ENCODE results near the gene ZP3. TPM values are rescaled to one million over a fixed set of nuclear protein-coding genes. Genes with fewer than 3 reads are reported as not detected.
A peak's percentile ranks its signal among the peaks of the same experiment; 100 is the strongest.
"Not testable (repeated sequence)": the region's sequence is repeated elsewhere in the genome, so short reads cannot be mapped to it uniquely, and the experiment has no call there.

The ZP3 gene
- total RNA-seq, 2 experiments from 2014 or later, result 1.0 to 1.1 TPM

GRCh38 chr7:76411626-76412025 lies 13.1 kb upstream of the ZP3 start:
- Mint-ChIP-seq H3K4me3 (no peak overlapping the region), H3K9me3 (no peaks in the 10 kb centered on the region), H3K27ac (no peak overlapping the region), H3K27me3 (peaks cover 2% of the 10 kb centered on the region), H3K36me3 (ENCODE audit: low read depth) (no peaks in the 10 kb centered on the region), H3K4me1 (no peaks in the 10 kb centered on the region)
- DNase-seq, result no peak
- ChIA-PET POLR2A (no interaction called here), CTCF (interaction anchor here (1.1 kb wide), 1 partner anchor 13 kb away, joined by 3 read pairs; the partner anchor contains the start of gene ZP3)

- Mint-ChIP-seq H3K4me1 (no peaks in the 10 kb centered on the region), H3K36me3 (ENCODE audit: low read depth) (no peaks in the 10 kb centered on the region), H3K27me3 (peaks cover 2% of the 10 kb centered on the region), H3K4me3 (no peak overlapping the region), H3K27ac (no peak overlapping the region), H3K9me3 (no peaks in the 10 kb centered on the region)
- ChIA-PET POLR2A (no interaction called here), CTCF (no interaction called here)
- no peak for DNase-seq
Measured at GRCh38 chr7:76412249-76412648, 12.5 kb upstream of the ZP3 start.

GRCh38 chr7:76417654-76418310 lies 7.0 kb upstream of the ZP3 start:
- H3K36me3 Mint-ChIP-seq (ENCODE audit: low read depth); H3K27me3 Mint-ChIP-seq; H3K4me1 Mint-ChIP-seq; H3K27ac Mint-ChIP-seq; DNase-seq; POLR2A ChIA-PET; H3K9me3 Mint-ChIP-seq; H3K4me3 Mint-ChIP-seq: not testable (repeated sequence)
- CTCF ChIA-PET, result interaction anchor here (0.6 kb wide), 1 partner anchor 914 kb away, joined by 4 read pairs; no protein-coding TSS in a partner anchor

GRCh38 chr7:76421097-76421496 lies 3.7 kb upstream of the ZP3 start:
- H3K4me3 Mint-ChIP-seq; H3K27ac Mint-ChIP-seq; DNase-seq; H3K9me3 Mint-ChIP-seq; H3K36me3 Mint-ChIP-seq (ENCODE audit: low read depth); POLR2A ChIA-PET: not testable (repeated sequence)
- peaks cover 15% of the 10 kb centered on the region for H3K27me3 Mint-ChIP-seq
- peaks cover 19% of the 10 kb centered on the region for H3K4me1 Mint-ChIP-seq
- CTCF ChIA-PET, result interaction anchor here (0.6 kb wide), 1 partner anchor 63 kb away, joined by 3 read pairs; the partner anchor contains the start of gene YWHAG

GRCh38 chr7:76423666-76424412 lies 911 bp upstream of the ZP3 start:
- Mint-ChIP-seq H3K9me3 (no peaks in the 10 kb centered on the region), H3K4me1 (peaks cover 19% of the 10 kb centered on the region), H3K27ac (peak overlapping the region; percentile 73), H3K36me3 (ENCODE audit: low read depth) (no peaks in the 10 kb centered on the region), H3K27me3 (peaks cover 15% of the 10 kb centered on the region), H3K4me3 (no peak overlapping the region)
- ChIA-PET CTCF (interaction anchor here (0.6 to 2.9 kb wide), 4 partner anchors 12 to 1744 kb away, joined by 3 to 8 read pairs (median 3); no protein-coding TSS in a partner anchor), POLR2A (no interaction called here)
- no peak for DNase-seq

- POLR2A ChIA-PET, result no interaction called here
- no peaks in the 10 kb centered on the region for H3K36me3 Mint-ChIP-seq (ENCODE audit: low read depth)
- CTCF ChIA-PET, result interaction anchor here (1.0 to 2.9 kb wide), 4 partner anchors 12 to 25 kb away, joined by 3 to 8 read pairs (median 3); no protein-coding TSS in a partner anchor
Measured at GRCh38 chr7:76425156-76425555, 406 bp downstream of the ZP3 start.

GRCh38 chr7:76425558-76425957 lies 808 bp downstream of the ZP3 start:
- H3K27ac Mint-ChIP-seq; DNase-seq; H3K9me3 Mint-ChIP-seq; POLR2A ChIA-PET; H3K27me3 Mint-ChIP-seq; H3K36me3 Mint-ChIP-seq (ENCODE audit: low read depth); H3K4me3 Mint-ChIP-seq: not testable (repeated sequence)
- H3K4me1 Mint-ChIP-seq, result peaks cover 13% of the 10 kb centered on the region
- CTCF ChIA-PET, result interaction anchor here (1.0 kb wide), 1 partner anchor 12 kb away, joined by 3 read pairs; no protein-coding TSS in a partner anchor

More at GRCh38 chr7:76425156-76425555, 406 bp downstream of the ZP3 start:
- Mint-ChIP-seq H3K27ac (peak overlapping the region; percentile 9), H3K27me3 (peaks cover 13% of the 10 kb centered on the region), H3K9me3 (no peaks in the 10 kb centered on the region), H3K4me3 (no peak overlapping the region), H3K4me1 (peaks cover 13% of the 10 kb centered on the region)
- no peak for DNase-seq

- peaks cover 13% of the 10 kb centered on the region for H3K4me1 Mint-ChIP-seq
- H3K4me3 Mint-ChIP-seq, result no peak overlapping the region
- peaks cover 9% of the 10 kb centered on the region for H3K27me3 Mint-ChIP-seq
- CTCF ChIA-PET, result no interaction called here
- DNase-seq, result no peak
- H3K27ac Mint-ChIP-seq, result no peak overlapping the region
- H3K9me3 Mint-ChIP-seq, result no peaks in the 10 kb centered on the region
- H3K36me3 Mint-ChIP-seq (ENCODE audit: low read depth), result no peaks in the 10 kb centered on the region
- POLR2A ChIA-PET, result interaction anchor here (1.1 kb wide), 1 partner anchor 32 kb away, joined by 3 read pairs; no protein-coding TSS in a partner anchor
Measured at GRCh38 chr7:76426246-76426645, 1.5 kb downstream of the ZP3 start.

GRCh38 chr7:76427635-76428034 lies 2.9 kb downstream of the ZP3 start:
- Mint-ChIP-seq H3K36me3 (ENCODE audit: low read depth) (no peaks in the 10 kb centered on the region), H3K27ac (no peak overlapping the region), H3K27me3 (peaks cover 9% of the 10 kb centered on the region), H3K4me3 (no peak overlapping the region), H3K9me3 (no peaks in the 10 kb centered on the region), H3K4me1 (peaks cover 13% of the 10 kb centered on the region)
- DNase-seq, result no peak
- ChIA-PET CTCF (interaction anchor here (0.7 to 1.1 kb wide), 4 partner anchors 19 to 34 kb away, joined by 3 to 4 read pairs (median 3); no protein-coding TSS in a partner anchor), POLR2A (interaction anchor here (1.1 kb wide), 1 partner anchor 34 kb away, joined by 3 read pairs; no protein-coding TSS in a partner anchor)

- Mint-ChIP-seq H3K9me3 (no peaks in the 10 kb centered on the region), H3K27ac (no peak overlapping the region), H3K36me3 (ENCODE audit: low read depth) (no peaks in the 10 kb centered on the region), H3K4me1 (peaks cover 11% of the 10 kb centered on the region), H3K4me3 (no peak overlapping the region), H3K27me3 (peaks cover 5% of the 10 kb centered on the region)
- POLR2A ChIA-PET, result no interaction called here
- CTCF ChIA-PET, result interaction anchor here (0.6 to 1.1 kb wide), 6 partner anchors 20 to 904 kb away, joined by 3 to 4 read pairs (median 4); no protein-coding TSS in a partner anchor
- DNase-seq, result no peak
Measured at GRCh38 chr7:76428149-76428823, 3.5 kb downstream of the ZP3 start.

GRCh38 chr7:76428868-76429805 lies 4.4 kb downstream of the ZP3 start:
- Mint-ChIP-seq H3K27ac (no peak overlapping the region), H3K9me3 (no peaks in the 10 kb centered on the region), H3K27me3 (no peaks in the 10 kb centered on the region), H3K36me3 (ENCODE audit: low read depth) (no peaks in the 10 kb centered on the region), H3K4me1 (peaks cover 9% of the 10 kb centered on the region), H3K4me3 (no peak overlapping the region)
- no peak for DNase-seq
- ChIA-PET POLR2A (no interaction called here), CTCF (interaction anchor here (0.6 to 1.1 kb wide), 3 partner anchors 19 to 77 kb away, joined by 3 to 4 read pairs (median 3); no protein-coding TSS in a partner anchor)

- Mint-ChIP-seq H3K27ac (no peak overlapping the region), H3K4me3 (no peak overlapping the region), H3K36me3 (ENCODE audit: low read depth) (no peaks in the 10 kb centered on the region), H3K27me3 (no peaks in the 10 kb centered on the region), H3K4me1 (no peaks in the 10 kb centered on the region), H3K9me3 (no peaks in the 10 kb centered on the region)
- CTCF ChIA-PET, result no interaction called here
- DNase-seq, result no peak
- POLR2A ChIA-PET, result no interaction called here
Measured at GRCh38 chr7:76430211-76430610, 5.5 kb downstream of the ZP3 start.
